Peyer's patch (tissue), 4 donors: ENCODE results near the gene PPARA.

Source experiments
- CTCF ChIP-seq, 6 experiments: fragments of 450-650 bp in 4 of 6; fragments of 200-600 bp in 2 of 6; sonication (generic) in 1 of 6; IDR thresholded peaks; one replicate each; pipeline ENCODE4 v1.5.1; 2017 to 2019; ENCODE audit warnings: antibody characterized with exemption in 6 of 6, mild to moderate bottlenecking in 3 of 6, moderate library complexity in 1 of 6
- POLR2A ChIP-seq, 2 donors: fragments of 450-650 bp; IDR thresholded peaks; one replicate each; pipeline ENCODE4 v1.5.1; 2017; ENCODE audit warnings: antibody characterized with exemption in 2 of 2, mild to moderate bottlenecking in 2 of 2, moderate library complexity in 2 of 2

DNA sequence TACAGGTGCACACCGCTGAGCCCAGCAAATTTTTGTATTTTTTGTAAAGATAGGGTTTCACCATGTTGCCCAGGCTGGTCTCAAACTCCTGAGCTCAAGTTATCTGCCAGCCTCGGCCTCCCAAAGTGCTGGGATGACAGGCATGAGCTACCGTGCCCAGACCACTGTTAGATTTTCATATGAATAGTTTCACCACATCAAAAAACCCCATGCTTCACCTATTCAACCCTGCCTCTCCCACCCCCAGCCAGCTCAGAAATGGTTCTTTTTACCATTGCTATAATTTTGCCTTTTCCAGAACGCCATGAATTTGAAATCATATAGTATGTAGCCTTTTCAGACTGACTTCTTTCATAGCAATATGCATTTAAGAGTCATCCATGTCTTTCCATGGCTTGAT, 61.9 kb downstream of the PPARA start:
- no peak for TF ChIP-seq CTCF (IDR thresholded peaks at IDR 0.05)
- TF ChIP-seq POLR2A (IDR thresholded peaks at IDR 0.05) = no peak
